PC-3 (cell line): Measurements from ENCODE around the gene KCNK6. TPM values are rescaled to one million over a fixed set of nuclear protein-coding genes. Genes with fewer than 3 reads are reported as not detected.

Experiments
- ATAC-seq: fragments of 200-7000 bp; cut with Tn5 transposase; 2 replicates; pipeline ENCODE4 v1.9.1; 2020; ENCODE audit warnings: mild to moderate bottlenecking, moderate library complexity
- BruUV-seq: library from RNA; stranded (reverse); fragments of 400-500 nt; replicated peaks from 2 replicates; lab custom pipeline; 2021; lab: Mats Ljungman, UMichigan
- CTCF ChIA-PET: fragments of 300-600 bp; sonication (Branson Sonifier 250); formaldehyde crosslinking; loops from one replicate; lab custom pipeline; 2022; ENCODE audit warnings: antibody characterized with exemption; lab: Charles Lee
- POLR2A ChIA-PET: fragments of 300-600 bp; sonication (Branson Sonifier 250); formaldehyde crosslinking; loops from one replicate; lab custom pipeline; 2022; ENCODE audit warnings: antibody characterized with exemption; ENCODE audit not compliant: unreplicated experiment; lab: Charles Lee
- DNase-seq: peaks from one replicate; pipeline ENCODE4 v3.0.0-alpha.2; 2015
- H2AFZ ChIP-seq: fragments of 300-600 bp; sonication (generic); 2 replicates; pipeline ENCODE4 v1.6.0; 2016; ENCODE audit warnings: antibody characterized with exemption, low read length
- H3F3A ChIP-seq: fragments of 300-600 bp; sonication (generic); one replicate; pipeline ENCODE4 v1.6.0; 2017; ENCODE audit warnings: antibody characterized with exemption, low read length, control low read depth, mild to moderate bottlenecking; ENCODE audit not compliant: unreplicated experiment
- H3K27ac ChIP-seq: fragments of 300-600 bp; sonication (generic); 2 replicates; pipeline ENCODE4 v1.5.1; 2016; ENCODE audit warnings: mild to moderate bottlenecking, low read length
- H3K27me3 ChIP-seq: fragments of 300-600 bp; sonication (generic); 2 replicates; pipeline ENCODE4 v1.6.1; 2016; ENCODE audit warnings: low read length, mixed read lengths
- H3K36me3 ChIP-seq: fragments of 300-600 bp; sonication (generic); 2 replicates; pipeline ENCODE4 v1.6.1; 2016; ENCODE audit warnings: low read depth, mixed run types, low read length, mixed read lengths
- H3K4me1 ChIP-seq: fragments of 300-600 bp; sonication (generic); 2 replicates; pipeline ENCODE4 v1.5.1; 2016; ENCODE audit warnings: low read length; ENCODE audit not compliant: insufficient read depth
- H3K4me2 ChIP-seq: fragments of 300-600 bp; sonication (generic); 2 replicates; pipeline ENCODE4 v1.6.0; 2016; ENCODE audit warnings: low read length
- H3K4me3 ChIP-seq: fragments of 300-600 bp; sonication (generic); 2 replicates; pipeline ENCODE4 v1.5.1; 2016; ENCODE audit warnings: mild to moderate bottlenecking, low read length, mixed read lengths
- H3K79me2 ChIP-seq: fragments of 300-600 bp; sonication (generic); 2 replicates; pipeline ENCODE4 v1.6.1; 2017; ENCODE audit warnings: low read length, mixed read lengths
- H3K9ac ChIP-seq: fragments of 300-600 bp; sonication (generic); 2 replicates; pipeline ENCODE4 v1.6.0; 2016; ENCODE audit warnings: mild to moderate bottlenecking, low read length
- H3K9me2 ChIP-seq: fragments of 300-600 bp; sonication (generic); replicated peaks from 2 replicates; pipeline ENCODE4 v1.6.1; 2016; ENCODE audit warnings: mixed run types, low read length, mixed read lengths
- H3K9me3 ChIP-seq: fragments of 300-600 bp; sonication (generic); 2 replicates; pipeline ENCODE4 v1.6.1; 2016; ENCODE audit warnings: low read length, mixed read lengths
- H4K20me1 ChIP-seq: fragments of 300-600 bp; sonication (generic); 2 replicates; pipeline ENCODE4 v1.6.1; 2016; ENCODE audit warnings: low read length, mixed read lengths
- EZH2 ChIP-seq: fragments of 300-600 bp; sonication (generic); IDR thresholded peaks from one replicate; pipeline ENCODE4 v1.6.1; 2017; ENCODE audit warnings: antibody characterized with exemption, mild to moderate bottlenecking, low read length; ENCODE audit not compliant: unreplicated experiment
- EZH2phosphoT487 ChIP-seq: fragments of 300-600 bp; sonication (generic); IDR thresholded peaks from 2 replicates; pipeline ENCODE4 v1.6.1; 2018; ENCODE audit warnings: mild to moderate bottlenecking, antibody characterized with exemption, low read length, borderline replicate concordance
- intact Hi-C: fragments of 100-400 bp; cut with micrococcal nuclease; formaldehyde crosslinking; loops from 2 replicates; pipeline ENCODE4 v1.9.0; 2023
- total RNA-seq: library from RNA; depleted of rRNA; stranded (reverse); fragments of >200 nt; gene quantifications from 2 replicates; pipeline ENCODE4 v1.2.3, GENCODE V29; 2014
- TF ChIP-seq, protein P1 (sequence below): fragments of 300-600 bp; sonication (generic); conservative IDR thresholded peaks from 2 replicates; pipeline ENCODE4 v1.5.1; 2017; ENCODE audit warnings: antibody characterized with exemption, low read depth, mild to moderate bottlenecking, low read length

The KCNK6 gene
- total RNA-seq, 1 experiment from 2014 or later, result 3.3 TPM

DNA sequence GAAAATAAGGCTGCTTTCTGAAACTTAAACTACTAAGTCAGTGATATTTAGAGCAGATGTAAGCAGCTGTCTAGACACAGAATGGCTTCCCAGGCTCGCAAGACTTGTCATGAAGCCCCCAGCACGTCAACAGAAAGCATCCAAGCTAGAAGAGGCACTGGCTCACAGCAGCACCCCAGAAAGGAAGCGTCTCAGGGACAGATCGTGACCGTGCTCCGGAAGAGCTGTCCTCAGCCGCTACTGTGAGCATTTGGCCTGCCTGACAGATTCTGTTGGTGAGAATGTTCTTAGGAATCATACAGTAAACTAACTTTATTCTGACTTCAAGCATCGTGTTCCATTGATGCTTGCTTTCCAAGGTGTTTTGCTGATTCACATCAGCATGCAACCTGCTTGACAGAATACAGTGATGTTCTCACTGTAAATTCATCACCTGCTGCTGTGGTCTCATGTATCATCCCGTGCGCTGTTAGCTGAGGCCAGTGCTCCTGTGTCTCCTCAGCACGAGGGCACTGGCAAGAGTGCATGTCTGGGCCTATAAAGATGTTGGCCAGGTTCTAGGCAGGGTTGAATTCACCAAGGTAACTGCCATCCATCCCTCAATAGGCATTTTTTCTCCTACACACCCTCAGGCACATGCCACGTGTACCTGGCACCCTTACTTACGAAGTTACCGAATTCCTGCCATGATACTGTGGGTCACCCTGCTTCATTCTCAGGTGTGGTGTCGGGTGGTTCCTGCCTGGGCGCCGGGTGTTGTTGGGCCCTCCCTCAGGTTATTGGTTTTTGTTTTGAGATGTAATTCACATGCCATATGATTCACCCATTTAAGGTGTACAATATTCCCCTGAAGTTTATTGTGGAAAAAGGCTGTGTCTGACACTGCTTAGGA lies 39.4 kb upstream of the KCNK6 start:
- Histone ChIP-seq H3K4me1 (peaks cover 30% of the 10 kb centered on the region), H3K9ac (no peak overlapping the region), H2AFZ (no peak overlapping the region), H3F3A (peaks cover 3% of the 10 kb centered on the region), H4K20me1 (no peaks in the 10 kb centered on the region), H3K36me3 (peaks cover 17% of the 10 kb centered on the region), H3K27me3 (no peaks in the 10 kb centered on the region), H3K79me2 (peaks cover 97% of the 10 kb centered on the region), H3K9me3 (no peaks in the 10 kb centered on the region), H3K4me3 (no peak overlapping the region), H3K9me2 (no peaks in the 10 kb centered on the region), H3K27ac (no peak overlapping the region), H3K4me2 (no peak overlapping the region)
- intact Hi-C loops, result no loop called here
- ChIA-PET POLR2A (no interaction called here), CTCF (no interaction called here)
- BruUV-seq, result no TSS peak
- no peak for DNase-seq
- no peak for ATAC-seq
- TF ChIP-seq, protein P1, sequence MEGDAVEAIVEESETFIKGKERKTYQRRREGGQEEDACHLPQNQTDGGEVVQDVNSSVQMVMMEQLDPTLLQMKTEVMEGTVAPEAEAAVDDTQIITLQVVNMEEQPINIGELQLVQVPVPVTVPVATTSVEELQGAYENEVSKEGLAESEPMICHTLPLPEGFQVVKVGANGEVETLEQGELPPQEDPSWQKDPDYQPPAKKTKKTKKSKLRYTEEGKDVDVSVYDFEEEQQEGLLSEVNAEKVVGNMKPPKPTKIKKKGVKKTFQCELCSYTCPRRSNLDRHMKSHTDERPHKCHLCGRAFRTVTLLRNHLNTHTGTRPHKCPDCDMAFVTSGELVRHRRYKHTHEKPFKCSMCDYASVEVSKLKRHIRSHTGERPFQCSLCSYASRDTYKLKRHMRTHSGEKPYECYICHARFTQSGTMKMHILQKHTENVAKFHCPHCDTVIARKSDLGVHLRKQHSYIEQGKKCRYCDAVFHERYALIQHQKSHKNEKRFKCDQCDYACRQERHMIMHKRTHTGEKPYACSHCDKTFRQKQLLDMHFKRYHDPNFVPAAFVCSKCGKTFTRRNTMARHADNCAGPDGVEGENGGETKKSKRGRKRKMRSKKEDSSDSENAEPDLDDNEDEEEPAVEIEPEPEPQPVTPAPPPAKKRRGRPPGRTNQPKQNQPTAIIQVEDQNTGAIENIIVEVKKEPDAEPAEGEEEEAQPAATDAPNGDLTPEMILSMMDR, result no peak
- TF ChIP-seq EZH2phosphoT487 (no peak), EZH2 (no peak)

DNA sequence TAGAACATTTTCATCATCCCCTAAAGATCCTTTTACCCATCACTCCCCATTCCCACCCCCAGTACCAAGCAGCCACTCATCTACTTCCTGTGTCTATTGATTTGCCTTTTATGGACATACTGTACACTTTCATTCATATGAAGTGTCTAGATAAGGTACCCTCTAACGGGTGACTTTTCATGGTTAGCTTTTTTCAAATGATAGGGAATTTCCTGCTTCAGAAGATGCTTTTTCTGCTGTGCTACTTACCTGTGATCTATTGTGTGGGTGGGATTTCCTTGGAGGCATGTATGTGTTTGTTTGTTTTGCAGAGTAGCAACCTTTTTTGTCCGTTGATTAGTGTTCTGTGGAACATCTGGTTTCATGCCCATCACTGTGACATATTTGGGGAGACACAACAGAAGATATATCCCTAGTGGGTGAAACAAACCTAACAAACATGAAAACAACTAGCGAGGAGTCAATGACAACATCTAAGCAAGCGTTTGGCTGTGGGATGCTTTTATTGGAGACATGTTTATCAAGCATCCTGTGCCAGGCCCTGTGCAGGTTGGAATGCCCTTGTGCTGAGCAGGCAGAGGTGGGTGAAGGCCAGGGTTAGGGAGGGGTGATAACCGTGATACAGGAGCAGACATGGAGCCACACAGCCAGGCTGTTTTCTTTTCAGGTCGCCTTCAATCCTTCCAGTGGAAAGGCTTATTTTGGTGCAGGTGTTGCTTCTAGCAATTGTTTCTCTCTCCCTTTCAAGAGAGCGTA lies 37.7 kb upstream of the KCNK6 start:
- Histone ChIP-seq H3K27ac (no peak overlapping the region), H3K4me2 (no peak overlapping the region), H3K4me3 (no peak overlapping the region), H2AFZ (no peak overlapping the region), H3K9me2 (no peaks in the 10 kb centered on the region), H3K36me3 (peaks cover 22% of the 10 kb centered on the region), H3K4me1 (peaks cover 38% of the 10 kb centered on the region), H3K9ac (no peak overlapping the region), H3K9me3 (no peaks in the 10 kb centered on the region), H3K79me2 (peaks cover 94% of the 10 kb centered on the region), H4K20me1 (no peaks in the 10 kb centered on the region), H3K27me3 (no peaks in the 10 kb centered on the region), H3F3A (peaks cover 5% of the 10 kb centered on the region)
- no TSS peak for BruUV-seq
- intact Hi-C loops, result no loop called here
- POLR2A ChIA-PET, result no interaction called here
- DNase-seq, result no peak
- no peak for ATAC-seq
- TF ChIP-seq EZH2phosphoT487 (no peak), EZH2 (no peak)
- TF ChIP-seq, protein P1, result no peak
- CTCF ChIA-PET, result no interaction called here
